Cardiac fibroblast (primary cell): ENCODE measurements around the gene DUS4L.

Experiments
- DNase-seq, 2 donors: peaks; one replicate each; pipeline versions ENCODE4 v3.0.0 to v3.0.0-alpha.2; 2010; ENCODE audit warnings: low read depth in 2 of 2
- H3K4me3 ChIP-seq, 2 donors: replicated peaks in 1 of 2; 1 replicate in 1 of 2; 2 replicates in 1 of 2; pipeline ENCODE4 v1.5.1; 2011; ENCODE audit warnings: low read depth in 2 of 2, low read length in 2 of 2, mild to moderate bottlenecking in 2 of 2, moderate library complexity in 1 of 2
- CTCF ChIP-seq: IDR thresholded peaks from one replicate; pipeline ENCODE4 v1.5.1; 2011; ENCODE audit warnings: low read depth, mild to moderate bottlenecking, low read length, inconsistent platforms

The DUS4L gene

GRCh38 chr7:107597953-107598352 is 34.2 kb downstream of the DUS4L start:
- DNase-seq = no peak
- no peak overlapping the region for H3K4me3 ChIP-seq
- no peak for TF ChIP-seq CTCF

- no peak for DNase-seq
- no peak for TF ChIP-seq CTCF
- no peak overlapping the region for H3K4me3 ChIP-seq
Observed at GRCh38 chr7:107599262-107599661, 35.5 kb downstream of the DUS4L start.

- no peak overlapping the region for H3K4me3 ChIP-seq
- TF ChIP-seq CTCF = no peak
- DNase-seq = no peak
Observed at GRCh38 chr7:107600816-107601215, 37.0 kb downstream of the DUS4L start.

GRCh38 chr7:107605218-107605815 is 41.5 kb downstream of the DUS4L start:
- no peak overlapping the region for H3K4me3 ChIP-seq
- no peak for TF ChIP-seq CTCF
- DNase-seq = no peak

- no peak overlapping the region for H3K4me3 ChIP-seq
- no peak for TF ChIP-seq CTCF
- DNase-seq = no peak
Observed at GRCh38 chr7:107606303-107606702, 42.5 kb downstream of the DUS4L start.

GRCh38 chr7:107609811-107610261 is 46.1 kb downstream of the DUS4L start:
- no peak for TF ChIP-seq CTCF
- H3K4me3 ChIP-seq = no peak overlapping the region
- DNase-seq = peak; percentile 14 to 67

- TF ChIP-seq CTCF = no peak
- no peak overlapping the region for H3K4me3 ChIP-seq
- DNase-seq = peak in 1 of 2 donors; percentile 71
Observed at GRCh38 chr7:107610323-107610722, 46.6 kb downstream of the DUS4L start.
